Urinary bladder (tissue), 4 donors: ENCODE measurements around the gene TBC1D23. TPM values are rescaled to one million over a fixed set of nuclear protein-coding genes. Genes with fewer than 3 reads are reported as not detected.
"Not testable (repeated sequence)": the region's sequence is repeated elsewhere in the genome, so short reads cannot be mapped to it uniquely, and the experiment has no call there.

Experiments used
- DNase-seq: peaks from one replicate; pipeline ENCODE4 v3.0.0-alpha.2; 2015; ENCODE audit errors: extremely low spot score
- H3K27ac ChIP-seq: one replicate; pipeline ENCODE4 v1.5.1; 2013; ENCODE audit warnings: low read depth, mild to moderate bottlenecking, moderate library complexity
- H3K36me3 ChIP-seq: one replicate; pipeline ENCODE4 v1.6.1; 2013; ENCODE audit warnings: mild to moderate bottlenecking, moderate library complexity; ENCODE audit not compliant: insufficient read depth
- H3K4me1 ChIP-seq: one replicate; pipeline ENCODE4 v1.6.1; 2013; ENCODE audit warnings: mild to moderate bottlenecking, moderate library complexity; ENCODE audit not compliant: insufficient read depth
- H3K4me3 ChIP-seq: one replicate; pipeline ENCODE4 v1.5.1; 2013; ENCODE audit warnings: low read depth, low read length
- whole genome bisulfite sequencing: extraction: QIAGEN DNeasy Blood & Tissue Kit; methylation state at CpG from one replicate; pipeline ENCODE4 v1.1.7; 2013; 5-methylcytosine and 5-hydroxymethylcytosine counted together
- polyA plus RNA-seq: library from polyadenylated mRNA; stranded (reverse); fragments of 200-250 nt; gene quantifications from one replicate; pipeline ENCODE4 v1.2.3, GENCODE V29; 2013
- total RNA-seq: library from RNA; depleted of rRNA; stranded (reverse); fragments of >200 nt; gene quantifications from one replicate; pipeline ENCODE4 v1.2.3, GENCODE V29; 2014
- donor health status: healthy with polysubstance abuse.
- donor health status: healthy.

The TBC1D23 gene
- total and polyA plus RNA-seq, 2 donors: 16.2 to 104 TPM

- WGBS: 98% methylated on average over 1 of the region's 1 CpG
Measured at GRCh38 chr3:100238599-100238998, 22.2 kb upstream of the TBC1D23 start.

GRCh38 chr3:100242471-100242870 lies 18.3 kb upstream of the TBC1D23 start:
- H3K27ac ChIP-seq, H3K4me1 ChIP-seq, DNase-seq, H3K36me3 ChIP-seq, H3K4me3 ChIP-seq: not testable (repeated sequence)
- 75% methylated on average over 1 of the region's 1 CpG for WGBS

More at GRCh38 chr3:100238599-100238998, 22.2 kb upstream of the TBC1D23 start:
- Histone ChIP-seq H3K4me1 (no peaks in the 10 kb centered on the region), H3K4me3 (no peak overlapping the region), H3K36me3 (no peaks in the 10 kb centered on the region), H3K27ac (no peak overlapping the region)
- DNase-seq: no peak

DNA sequence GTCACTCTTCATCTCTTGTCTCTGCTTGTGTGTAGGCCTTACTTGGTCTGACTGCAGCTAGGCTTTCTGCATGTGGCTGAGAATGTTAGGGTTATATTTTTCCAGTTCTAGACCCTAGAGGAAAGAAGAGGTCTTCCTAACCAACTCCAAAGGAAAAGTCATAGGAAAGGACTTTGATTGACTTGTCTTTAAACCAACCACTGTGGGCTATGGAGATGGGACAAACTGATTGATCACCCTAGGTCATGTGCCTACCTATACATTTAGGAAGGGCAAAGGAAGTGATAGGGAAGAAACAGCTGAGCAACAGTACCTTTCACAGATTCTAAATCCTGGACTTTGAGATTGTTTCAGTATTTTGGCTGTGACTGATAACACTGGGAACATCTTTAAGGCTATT lies 16.5 kb upstream of the TBC1D23 start:
- H3K27ac ChIP-seq: no peak overlapping the region
- no peak overlapping the region for H3K4me3 ChIP-seq
- no peaks in the 10 kb centered on the region for H3K4me1 ChIP-seq
- no peaks in the 10 kb centered on the region for H3K36me3 ChIP-seq
- DNase-seq: no peak

DNA sequence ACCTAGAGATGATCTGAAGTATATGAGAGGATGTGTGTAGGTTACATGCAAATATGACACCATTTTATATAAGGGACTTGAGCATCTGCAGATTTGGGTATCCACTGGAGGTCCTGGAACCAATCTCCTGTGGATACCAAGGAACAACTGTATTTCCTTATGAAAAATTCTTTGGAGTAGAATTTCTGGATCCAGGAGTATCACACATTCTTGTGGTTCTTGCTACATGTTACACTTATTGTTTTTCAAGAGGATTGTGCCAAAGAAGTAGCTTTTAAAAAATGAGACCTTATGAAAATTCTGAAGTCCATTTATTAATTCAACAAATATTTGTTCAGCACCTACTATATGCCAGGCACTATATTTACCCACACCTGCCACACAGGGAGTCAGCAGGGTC lies 15.7 kb upstream of the TBC1D23 start:
- no peaks in the 10 kb centered on the region for H3K4me1 ChIP-seq
- no peak for DNase-seq
- H3K27ac ChIP-seq: no peak overlapping the region
- H3K36me3 ChIP-seq: no peaks in the 10 kb centered on the region
- no peak overlapping the region for H3K4me3 ChIP-seq

- H3K27ac ChIP-seq: no peak overlapping the region
- 54% methylated on average over 4 of the region's 4 CpGs for WGBS
- H3K4me1 ChIP-seq: no peaks in the 10 kb centered on the region
- no peak overlapping the region for H3K4me3 ChIP-seq
- no peak for DNase-seq
- H3K36me3 ChIP-seq: no peaks in the 10 kb centered on the region
Measured at GRCh38 chr3:100245927-100246326, 14.9 kb upstream of the TBC1D23 start.

DNA sequence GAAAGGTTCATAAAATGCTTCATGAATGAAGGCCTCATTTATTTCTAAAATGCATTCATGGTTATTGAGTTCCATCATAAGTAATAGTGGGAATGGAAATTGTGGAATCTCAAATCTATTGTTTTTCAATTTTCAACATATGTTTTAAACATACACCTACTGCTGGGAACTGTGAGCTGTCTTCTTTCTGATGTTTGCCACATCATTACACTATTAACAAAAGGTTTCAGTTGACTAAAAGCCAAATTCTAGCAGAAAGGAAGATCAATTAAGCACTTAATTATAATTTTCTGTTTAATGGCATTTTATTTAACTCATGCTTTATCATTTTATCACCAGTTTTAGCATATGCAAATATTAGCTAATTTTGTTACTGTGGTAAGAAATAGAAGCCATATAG lies 13.8 kb upstream of the TBC1D23 start:
- Histone ChIP-seq H3K36me3 (no peaks in the 10 kb centered on the region), H3K4me3 (no peak overlapping the region), H3K27ac (no peak overlapping the region), H3K4me1 (no peaks in the 10 kb centered on the region)
- DNase-seq: no peak

- no peak overlapping the region for H3K4me3 ChIP-seq
- 81% methylated on average over 1 of the region's 1 CpG for WGBS
- no peak for DNase-seq
- no peak overlapping the region for H3K27ac ChIP-seq
- no peaks in the 10 kb centered on the region for H3K36me3 ChIP-seq
- H3K4me1 ChIP-seq: no peaks in the 10 kb centered on the region
Measured at GRCh38 chr3:100252001-100252400, 8.8 kb upstream of the TBC1D23 start.

- H3K27ac ChIP-seq: no peak overlapping the region
- DNase-seq: peak; percentile 51
- H3K36me3 ChIP-seq: no peaks in the 10 kb centered on the region
- H3K4me3 ChIP-seq: no peak overlapping the region
- WGBS: 30% methylated on average over 7 of the region's 7 CpGs
- H3K4me1 ChIP-seq: no peaks in the 10 kb centered on the region
Measured at GRCh38 chr3:100254168-100254777, 6.5 kb upstream of the TBC1D23 start.

- H3K27ac ChIP-seq: no peak overlapping the region
Measured at GRCh38 chr3:100256731-100257151, 4.1 kb upstream of the TBC1D23 start.

DNA sequence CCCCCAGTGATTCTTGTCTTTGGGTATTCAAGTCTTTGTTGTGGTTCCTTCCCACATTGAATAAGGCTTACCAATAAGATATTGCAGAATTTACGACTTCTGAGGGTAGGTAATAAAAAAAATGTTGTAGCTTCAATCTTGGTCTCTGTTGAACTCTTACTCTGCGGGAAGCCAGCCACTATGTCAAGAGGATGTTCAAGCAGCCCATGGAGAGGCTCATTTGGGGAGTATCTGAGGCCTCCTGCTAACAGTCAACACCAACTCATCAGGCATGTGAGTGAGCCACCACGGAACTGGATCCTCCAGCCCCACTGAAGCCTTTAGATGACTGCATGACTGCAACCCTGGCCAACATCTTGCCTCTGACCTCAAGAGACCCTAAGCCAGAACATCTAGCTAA lies 3.2 kb upstream of the TBC1D23 start:
- 88% methylated on average over 3 of the region's 3 CpGs for WGBS
- Histone ChIP-seq H3K36me3 (no peaks in the 10 kb centered on the region), H3K4me1 (no peaks in the 10 kb centered on the region), H3K4me3 (no peak overlapping the region), H3K27ac (no peak overlapping the region)
- no peak for DNase-seq

More at GRCh38 chr3:100256731-100257151, 4.1 kb upstream of the TBC1D23 start:
- Histone ChIP-seq H3K4me3 (no peak overlapping the region), H3K4me1 (no peaks in the 10 kb centered on the region), H3K36me3 (no peaks in the 10 kb centered on the region)
- no peak for DNase-seq

DNA sequence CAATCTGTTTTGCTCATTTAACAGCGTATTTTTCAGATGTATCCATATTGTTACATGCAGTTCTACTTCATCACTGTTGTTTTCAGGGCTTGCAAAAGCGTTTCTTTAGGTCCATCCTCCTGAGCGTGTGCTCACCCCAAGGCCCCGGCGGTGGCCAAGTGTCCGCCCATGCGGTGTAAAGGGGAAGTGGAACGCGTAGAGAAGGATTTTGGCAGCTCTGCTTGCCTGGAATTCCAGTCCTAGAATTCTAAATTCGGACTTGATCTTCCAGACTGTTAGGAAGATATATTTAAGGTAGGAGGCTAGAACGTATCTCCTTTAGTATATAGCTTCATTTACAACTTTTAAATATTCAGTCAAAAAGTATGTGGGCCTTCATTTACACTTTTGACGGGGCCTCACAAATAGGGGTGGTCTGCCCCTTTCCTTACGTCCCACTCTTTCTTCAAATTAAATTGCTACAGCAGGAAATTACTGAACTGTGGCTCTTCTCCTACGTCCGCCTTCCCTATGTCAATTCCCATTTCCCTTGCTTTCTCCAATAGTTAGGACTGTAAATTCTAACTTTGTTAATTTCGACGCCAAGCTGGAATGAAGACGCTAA lies 609 bp upstream of the TBC1D23 start:
- peak; percentile 33 for DNase-seq
- Histone ChIP-seq H3K27ac (peak overlapping the region; percentile 39), H3K4me1 (no peaks in the 10 kb centered on the region), H3K36me3 (no peaks in the 10 kb centered on the region), H3K4me3 (peak overlapping the region; percentile 24)
- 11% methylated on average over 18 of the region's 18 CpGs for WGBS

DNA sequence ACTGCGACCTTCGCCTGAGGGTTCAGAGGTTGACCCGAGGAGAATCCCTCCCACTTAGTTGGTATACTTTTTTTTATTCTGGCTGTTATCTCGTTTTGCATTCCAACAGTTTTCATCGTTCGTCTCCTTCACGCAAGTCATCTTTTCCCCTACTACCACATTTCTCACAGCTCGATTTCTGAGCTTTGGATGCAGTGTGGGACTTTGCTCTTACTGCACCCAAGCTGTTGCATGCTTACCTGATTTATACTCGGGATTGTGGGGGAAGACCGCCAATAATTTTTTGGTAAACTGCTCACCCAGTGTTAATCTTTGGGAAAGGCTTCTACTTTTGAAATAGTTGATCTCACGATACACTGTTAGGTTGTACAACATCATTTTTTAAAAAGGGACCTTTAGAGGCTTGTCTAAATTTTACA lies 702 bp downstream of the TBC1D23 start:
- no peak overlapping the region for H3K27ac ChIP-seq
- 2% methylated on average over 11 of the region's 11 CpGs for WGBS
- H3K4me3 ChIP-seq: peak overlapping the region; percentile 78
- DNase-seq: no peak
- H3K36me3 ChIP-seq: no peaks in the 10 kb centered on the region
- H3K4me1 ChIP-seq: no peaks in the 10 kb centered on the region

GRCh38 chr3:100262925-100263324 lies 2.1 kb downstream of the TBC1D23 start:
- H3K4me1 ChIP-seq, H3K36me3 ChIP-seq, DNase-seq, H3K27ac ChIP-seq, H3K4me3 ChIP-seq: not testable (repeated sequence)
- 65% methylated on average over 11 of the region's 11 CpGs for WGBS

GRCh38 chr3:100263583-100263982 lies 2.8 kb downstream of the TBC1D23 start:
- no peak overlapping the region for H3K27ac ChIP-seq
- no peak overlapping the region for H3K4me3 ChIP-seq
- WGBS: 79% methylated on average over 2 of the region's 2 CpGs
- no peaks in the 10 kb centered on the region for H3K4me1 ChIP-seq
- no peaks in the 10 kb centered on the region for H3K36me3 ChIP-seq
- no peak for DNase-seq

- WGBS: 63% methylated on average over 2 of the region's 2 CpGs
- Histone ChIP-seq H3K27ac (no peak overlapping the region), H3K4me1 (no peaks in the 10 kb centered on the region), H3K4me3 (no peak overlapping the region), H3K36me3 (no peaks in the 10 kb centered on the region)
- DNase-seq: no peak
Measured at GRCh38 chr3:100264242-100264641, 3.5 kb downstream of the TBC1D23 start.
